ENCODE results near the gene UNG. TPM values are rescaled to one million over a fixed set of nuclear protein-coding genes. Genes with fewer than 3 reads are reported as not detected.

The UNG gene
- total RNA-seq, 1 experiment from 2014 or later = 99.0 TPM

- no peak for TF ChIP-seq POLR2A (IDR thresholded peaks at IDR 0.05; ENCODE audit: borderline replicate concordance, extremely low read depth, insufficient read depth, insufficient read length)
These were observed 16.4 kb downstream of the UNG start (continued) for GRCh38 chr12:109113661-109114321.

GRCh38 chr12:109114644-109115043, 17.2 kb downstream of the UNG start:
- Histone ChIP-seq H3K9ac (ENCODE audit: low read length) (no peak overlapping the region), H3K4me3 (replicated peaks in 1 of 2; ENCODE audit: low read depth in 1 of 2, low read length in 2 of 2) (no peak overlapping the region), H3K9me2 (ENCODE audit: insufficient read depth) (no peaks in the 10 kb centered on the region), H4K20me1 (ENCODE audit: insufficient read depth) (no peaks in the 10 kb centered on the region), H3K4me1 (ENCODE audit: control insufficient read depth in 1 of 2, insufficient read depth in 2 of 2, low read length in 2 of 2) (no peaks in the 10 kb centered on the region), H3K79me2 (ENCODE audit: insufficient read depth, low read length) (no peaks in the 10 kb centered on the region), H3K36me3 (ENCODE audit: control insufficient read depth in 1 of 2, insufficient read depth in 2 of 2, low read length in 2 of 2) (peaks cover 0 to 3% of the 10 kb centered on the region in 2 experiments; a peak in 1 of 4 replicates), H3K9me3 (ENCODE audit: control insufficient read depth in 1 of 2, insufficient read depth in 1 of 2, low read depth in 1 of 2, low read length in 2 of 2) (no peaks in the 10 kb centered on the region), H2AFZ (ENCODE audit: low read depth, low read length, poor library complexity, severe bottlenecking) (no peak overlapping the region), H3K27ac (ENCODE audit: low read depth, low read length) (no peak overlapping the region), H3K4me2 (ENCODE audit: low read length) (no peak overlapping the region), H3K27me3 (ENCODE audit: insufficient read depth, low read length) (no peaks in the 10 kb centered on the region)
- ChIA-PET RAD21 (ENCODE audit: low non-redundant PET in 1 of 2, low total read pairs in 2 of 2, uncharacterized antibody in 2 of 2, unreplicated experiment in 2 of 2) (no interaction called here), CTCF (no interaction called here), POLR2A (no interaction called here)
- DNase-seq (ENCODE audit: low read depth, low spot score) = no peak
- intact Hi-C loops (cut with micrococcal nuclease) = no loop called here
- no TSS peak for BruUV-seq (replicated peaks)
- TF ChIP-seq ATF3 (IDR thresholded peaks at IDR 0.05) = no peak
- no peak for TF ChIP-seq FOSL1 (IDR thresholded peaks at IDR 0.05; ENCODE audit: low read depth)
- TF ChIP-seq EGR1 (IDR thresholded peaks at IDR 0.05; ENCODE audit: low read depth) = no peak
- no peak for TF ChIP-seq ZFX (IDR thresholded peaks at IDR 0.05)
- TF ChIP-seq CEBPB (IDR thresholded peaks at IDR 0.05; ENCODE audit: low read depth) = no peak
- TF ChIP-seq CTCF (IDR thresholded peaks at IDR 0.05 in 2 of 3, conservative IDR thresholded peaks at IDR 0.05 in 1 of 3; ENCODE audit: borderline replicate concordance in 1 of 3, insufficient read depth in 1 of 3, low read depth in 2 of 3, low read length in 2 of 3) = no peak
- no peak for TF ChIP-seq JUND (IDR thresholded peaks at IDR 0.05)
- no peak for TF ChIP-seq SIN3A (IDR thresholded peaks at IDR 0.05; ENCODE audit: low read depth)
- no peak for TF ChIP-seq REST (IDR thresholded peaks at IDR 0.05; ENCODE audit: low read depth)
- no peak for TF ChIP-seq TCF7L2 (IDR thresholded peaks at IDR 0.05; ENCODE audit: borderline replicate concordance, extremely low read depth, insufficient read depth, insufficient read length)
- TF ChIP-seq SRF (IDR thresholded peaks at IDR 0.05; ENCODE audit: low read depth) = no peak
- TF ChIP-seq CBX3 (IDR thresholded peaks at IDR 0.05; ENCODE audit: low read depth) = no peak
- no peak for TF ChIP-seq EZH2 (IDR thresholded peaks at IDR 0.05)
- no peak for TF ChIP-seq RAD21 (IDR thresholded peaks at IDR 0.05; ENCODE audit: low read depth)
- TF ChIP-seq YY1 (IDR thresholded peaks at IDR 0.05; ENCODE audit: extremely low read depth, insufficient replicate concordance, low read depth, low read length) = no peak
- no peak for TF ChIP-seq ELF1 (IDR thresholded peaks at IDR 0.05; ENCODE audit: borderline replicate concordance, low read depth)
- TF ChIP-seq SP1 (IDR thresholded peaks at IDR 0.05; ENCODE audit: low read depth) = no peak
- TF ChIP-seq ZBTB33 (IDR thresholded peaks at IDR 0.05; ENCODE audit: extremely low read depth, insufficient replicate concordance, low read length) = no peak
- TF ChIP-seq EZH2phosphoT487 (IDR thresholded peaks at IDR 0.05; ENCODE audit: borderline replicate concordance) = no peak
- no peak for ATAC-seq

Data from HCT116 (cell line).